HepG2 (cell line): ENCODE results near the gene ENGASE.

Experiments used
- ELF1 ChIP-seq: sonication (generic); formaldehyde crosslinking; IDR thresholded peaks from 2 replicates; pipeline ENCODE4 v1.4.0; 2020; ENCODE audit warnings: missing genetic modification reagents
- KDM4B ChIP-seq: sonication (generic); formaldehyde crosslinking; IDR thresholded peaks from 2 replicates; pipeline ENCODE4 v1.4.0; 2020; ENCODE audit warnings: missing genetic modification reagents
- NR2F2 ChIP-seq: IDR thresholded peaks from 2 replicates; pipeline ENCODE4 v1.6.1; 2012; ENCODE audit warnings: low read depth, inconsistent platforms, borderline replicate concordance
- POLR2AphosphoS5 ChIP-seq: IDR thresholded peaks from 2 replicates; pipeline ENCODE4 v1.6.1; 2012; ENCODE audit warnings: low read depth, low read length
- RBM22 ChIP-seq: fragments of 200-400 bp; formaldehyde crosslinking; optimal IDR thresholded peaks from 2 replicates; pipeline ENCODE3; 2017; ENCODE audit warnings: mild to moderate bottlenecking, low read length, moderate library complexity
- RFX5 ChIP-seq: IDR thresholded peaks from 2 replicates; pipeline ENCODE4 v1.6.1; 2011; ENCODE audit warnings: low read depth, low read length, improper control_type of control experiment
- SMAD3 ChIP-seq: sonication (generic); formaldehyde crosslinking; IDR thresholded peaks from 2 replicates; pipeline ENCODE4 v1.4.0; 2020; ENCODE audit warnings: missing genetic modification reagents
- TBL1XR1 ChIP-seq: fragments of 150-350 bp; IDR thresholded peaks from 2 replicates; pipeline ENCODE4 v1.6.1; 2014; ENCODE audit warnings: borderline replicate concordance, low read length; ENCODE audit not compliant: partially characterized antibody
- ZFY ChIP-seq: sonication (generic); formaldehyde crosslinking; IDR thresholded peaks from 2 replicates; pipeline ENCODE4 v1.4.0; 2020; ENCODE audit warnings: missing genetic modification reagents
- TF ChIP-seq, protein P1 (sequence below): sonication (generic); formaldehyde crosslinking; IDR thresholded peaks from 2 replicates; pipeline ENCODE4 v1.5.1; 2020; ENCODE audit warnings: missing genetic modification reagents, mild to moderate bottlenecking, borderline replicate concordance
- TF ChIP-seq, protein P2 (sequence below): sonication (generic); formaldehyde crosslinking; IDR thresholded peaks from 2 replicates; pipeline ENCODE4 v1.5.1; 2020; ENCODE audit warnings: missing genetic modification reagents, mild to moderate bottlenecking, borderline replicate concordance
- TF ChIP-seq, protein P3 (sequence below): sonication (generic); formaldehyde crosslinking; IDR thresholded peaks from 2 replicates; pipeline ENCODE4 v1.8.1; 2023; ENCODE audit warnings: mild to moderate bottlenecking, moderate library complexity, missing genetic modification reagents
- TF ChIP-seq, protein P4 (sequence below): sonication (generic); formaldehyde crosslinking; IDR thresholded peaks from 2 replicates; pipeline ENCODE4 v1.8.0; 2022; ENCODE audit warnings: mild to moderate bottlenecking, missing genetic modification reagents

DNA sequence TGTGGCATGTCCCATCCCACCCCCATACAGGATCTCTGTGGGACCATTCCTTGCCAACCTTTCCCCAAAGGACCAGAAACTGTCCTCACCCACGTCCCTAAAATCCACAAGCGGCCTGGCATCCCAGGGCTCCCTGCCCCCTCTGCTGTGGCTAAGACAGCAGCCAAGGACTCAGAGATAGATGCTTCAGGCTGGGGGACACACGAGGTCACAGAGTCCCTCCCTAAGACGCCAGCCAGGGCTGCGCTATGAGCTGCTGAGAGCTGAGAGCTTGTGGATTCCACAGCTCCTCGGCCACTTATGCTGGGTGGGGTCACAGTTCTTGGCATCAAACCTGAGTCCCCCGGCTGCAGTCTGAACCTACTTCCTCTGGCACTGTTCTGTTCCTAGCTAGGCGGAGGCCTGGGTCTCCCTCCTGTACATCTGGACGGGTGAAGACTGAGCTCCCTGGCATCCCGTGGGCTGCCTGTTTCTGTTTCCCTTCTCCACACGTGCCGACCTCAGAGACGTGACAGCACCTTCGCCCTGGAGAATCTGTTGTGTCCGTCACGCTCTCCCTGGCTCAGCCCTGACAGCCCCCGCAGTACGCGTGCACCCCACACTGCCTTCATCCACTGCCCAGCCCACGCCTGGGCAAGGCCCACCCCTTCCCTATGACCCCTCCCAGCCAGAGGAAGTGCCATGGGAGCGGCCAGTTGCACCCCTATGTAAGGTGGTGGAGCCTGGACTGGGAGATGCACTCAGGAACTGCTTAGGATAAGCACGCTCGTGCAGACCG lies 61.2 kb downstream of the ENGASE start:
- no peak for TF ChIP-seq ZFY (CRISPR knock-in tag)
- TF ChIP-seq, protein P1, sequence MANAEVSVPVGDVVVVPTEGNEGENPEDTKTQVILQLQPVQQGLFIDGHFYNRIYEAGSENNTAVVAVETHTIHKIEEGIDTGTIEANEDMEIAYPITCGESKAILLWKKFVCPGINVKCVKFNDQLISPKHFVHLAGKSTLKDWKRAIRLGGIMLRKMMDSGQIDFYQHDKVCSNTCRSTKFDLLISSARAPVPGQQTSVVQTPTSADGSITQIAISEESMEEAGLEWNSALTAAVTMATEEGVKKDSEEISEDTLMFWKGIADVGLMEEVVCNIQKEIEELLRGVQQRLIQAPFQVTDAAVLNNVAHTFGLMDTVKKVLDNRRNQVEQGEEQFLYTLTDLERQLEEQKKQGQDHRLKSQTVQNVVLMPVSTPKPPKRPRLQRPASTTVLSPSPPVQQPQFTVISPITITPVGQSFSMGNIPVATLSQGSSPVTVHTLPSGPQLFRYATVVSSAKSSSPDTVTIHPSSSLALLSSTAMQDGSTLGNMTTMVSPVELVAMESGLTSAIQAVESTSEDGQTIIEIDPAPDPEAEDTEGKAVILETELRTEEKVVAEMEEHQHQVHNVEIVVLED: no peak
- TF ChIP-seq, protein P2, sequence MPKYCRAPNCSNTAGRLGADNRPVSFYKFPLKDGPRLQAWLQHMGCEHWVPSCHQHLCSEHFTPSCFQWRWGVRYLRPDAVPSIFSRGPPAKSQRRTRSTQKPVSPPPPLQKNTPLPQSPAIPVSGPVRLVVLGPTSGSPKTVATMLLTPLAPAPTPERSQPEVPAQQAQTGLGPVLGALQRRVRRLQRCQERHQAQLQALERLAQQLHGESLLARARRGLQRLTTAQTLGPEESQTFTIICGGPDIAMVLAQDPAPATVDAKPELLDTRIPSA: no peak
- TF ChIP-seq, protein P3, sequence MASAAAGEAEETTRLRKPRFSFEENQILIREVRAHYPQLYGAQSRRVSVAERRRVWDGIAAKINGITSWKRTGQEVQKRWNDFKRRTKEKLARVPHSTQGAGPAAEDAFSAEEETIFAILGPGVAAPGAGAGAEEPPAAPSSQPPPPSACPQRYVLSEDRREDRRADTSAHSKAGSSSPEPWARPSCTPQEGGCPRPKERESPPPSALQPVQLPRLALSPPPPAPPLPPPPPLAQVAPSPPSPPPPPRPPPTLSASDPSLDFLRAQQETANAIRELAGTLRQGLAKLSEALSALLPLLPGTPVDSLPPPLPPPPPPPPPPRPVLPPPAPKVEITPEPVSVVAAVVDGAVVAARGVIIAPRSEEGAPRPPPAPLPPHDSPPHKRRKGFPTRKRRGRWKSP (CRISPR knock-in tag): no peak
- no peak for TF ChIP-seq NR2F2
- no peak for TF ChIP-seq POLR2AphosphoS5
- TF ChIP-seq TBL1XR1: no peak
- no peak for TF ChIP-seq ELF1 (CRISPR knock-in tag)
- TF ChIP-seq, protein P4, sequence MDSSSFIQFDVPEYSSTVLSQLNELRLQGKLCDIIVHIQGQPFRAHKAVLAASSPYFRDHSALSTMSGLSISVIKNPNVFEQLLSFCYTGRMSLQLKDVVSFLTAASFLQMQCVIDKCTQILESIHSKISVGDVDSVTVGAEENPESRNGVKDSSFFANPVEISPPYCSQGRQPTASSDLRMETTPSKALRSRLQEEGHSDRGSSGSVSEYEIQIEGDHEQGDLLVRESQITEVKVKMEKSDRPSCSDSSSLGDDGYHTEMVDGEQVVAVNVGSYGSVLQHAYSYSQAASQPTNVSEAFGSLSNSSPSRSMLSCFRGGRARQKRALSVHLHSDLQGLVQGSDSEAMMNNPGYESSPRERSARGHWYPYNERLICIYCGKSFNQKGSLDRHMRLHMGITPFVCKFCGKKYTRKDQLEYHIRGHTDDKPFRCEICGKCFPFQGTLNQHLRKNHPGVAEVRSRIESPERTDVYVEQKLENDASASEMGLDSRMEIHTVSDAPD: no peak
- no peak for TF ChIP-seq RFX5
- TF ChIP-seq KDM4B (CRISPR knock-in tag): no peak
- TF ChIP-seq SMAD3: no peak
- TF ChIP-seq RBM22: no peak
